Activated CD8-positive, alpha-beta T cell treated with anti-CD3 and anti-CD28 coated beads for 36 hours (primary cell): ENCODE measurements around the gene TRAPPC3. TPM values are rescaled to one million over a fixed set of nuclear protein-coding genes. Genes with fewer than 3 reads are reported as not detected.

Experiments
- ATAC-seq: fragments of 200-7000 bp; cut with Tn5 transposase; one replicate; pipeline ENCODE4 v1.10.0; 2021; ENCODE audit warnings: mild to moderate bottlenecking, moderate library complexity
- CTCF ChIA-PET: fragments of 350-600 bp; sonication (Branson Sonifier 250); formaldehyde crosslinking; loops from one replicate; lab custom pipeline; 2021; ENCODE audit warnings: antibody characterized with exemption; lab: Charles Lee
- POLR2A ChIA-PET: fragments of 350-600 bp; sonication (Branson Sonifier 250); formaldehyde crosslinking; loops from one replicate; lab custom pipeline; 2021; ENCODE audit warnings: antibody characterized with exemption; lab: Charles Lee
- DNase-seq: peaks from one replicate; pipeline ENCODE4 v3.0.0-alpha.2; 2020
- H3K27ac Mint-ChIP-seq: one replicate; pipeline ENCODE4 v1.8.0; 2021; ENCODE audit warnings: mild to moderate bottlenecking, mixed read lengths
- H3K27me3 Mint-ChIP-seq: one replicate; pipeline ENCODE4 v1.8.0; 2021; ENCODE audit warnings: mixed read lengths
- H3K36me3 Mint-ChIP-seq: one replicate; pipeline ENCODE4 v1.8.0; 2021; ENCODE audit warnings: low read depth, mixed read lengths
- H3K4me1 Mint-ChIP-seq: one replicate; pipeline ENCODE4 v1.8.0; 2021; ENCODE audit warnings: low read depth, mixed read lengths
- H3K4me3 Mint-ChIP-seq: one replicate; pipeline ENCODE4 v1.8.0; 2021; ENCODE audit warnings: mild to moderate bottlenecking, moderate library complexity, mixed read lengths
- H3K9me3 Mint-ChIP-seq: one replicate; pipeline ENCODE4 v1.8.0; 2021; ENCODE audit warnings: mixed read lengths
- intact Hi-C: fragments of 100-400 bp; cut with micrococcal nuclease; formaldehyde crosslinking; loops from one replicate; pipeline ENCODE4 v1.10.0; 2022
- total RNA-seq, 2 experiments: library from RNA; stranded (reverse); gene quantifications; one replicate each; pipeline ENCODE4 v1.2.3, GENCODE V29; 2021
- TF ChIP-seq, protein P1 (sequence below): fragments of 200-600 bp; IDR thresholded peaks from one replicate; pipeline ENCODE4 v1.8.0; 2022; ENCODE audit warnings: antibody characterized with exemption, mild to moderate bottlenecking

TRAPPC3 gene
- total RNA-seq, 2 experiments from 2014 or later, result 47.9 to 48.4 TPM

DNA sequence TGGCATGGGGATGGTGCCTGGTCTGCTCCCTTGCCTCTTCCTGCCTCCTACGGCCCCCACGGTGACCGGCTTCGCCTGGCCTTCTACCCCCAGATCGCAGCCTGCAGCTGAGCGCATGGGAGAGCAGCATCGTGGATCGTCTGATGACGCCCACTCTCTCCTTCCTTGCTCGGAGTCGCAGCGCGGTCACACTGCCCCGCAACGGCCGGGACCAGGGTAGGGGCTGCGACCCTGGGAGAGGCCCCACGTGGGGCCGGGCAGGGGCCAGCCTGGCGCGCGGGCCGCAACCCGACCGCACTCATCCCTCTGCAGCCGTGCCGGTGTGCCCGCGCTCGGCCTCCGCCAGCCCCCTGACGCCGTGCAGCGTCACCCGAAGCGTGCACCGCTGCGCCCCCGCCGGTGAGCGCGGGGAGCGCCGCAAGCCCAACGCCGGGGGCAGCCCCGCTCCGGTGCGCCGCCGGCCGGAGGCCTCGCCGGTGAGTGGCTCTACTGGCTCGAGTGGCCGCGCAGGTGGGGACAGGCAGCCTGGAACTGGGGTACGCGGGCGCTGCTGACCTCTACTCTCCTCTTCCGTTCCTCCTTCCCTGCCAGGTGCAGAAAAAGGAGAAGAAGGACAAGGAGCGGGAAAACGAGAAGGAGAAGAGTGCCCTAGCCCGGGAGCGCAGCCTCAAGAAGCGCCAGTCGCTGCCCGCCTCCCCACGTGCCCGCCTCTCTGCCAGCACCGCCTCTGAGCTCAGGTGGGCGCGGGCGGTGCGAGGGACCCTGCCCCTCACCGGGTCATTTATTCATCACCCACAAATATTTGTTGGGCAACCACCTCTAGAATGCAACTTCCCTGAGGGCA, 27.0 kb upstream of the TRAPPC3 start:
- CTCF ChIA-PET, result interaction anchor here (1.4 to 1.7 kb wide), 2 partner anchors 8 to 13 kb away, joined by 4 read pairs; no protein-coding TSS in a partner anchor

DNA sequence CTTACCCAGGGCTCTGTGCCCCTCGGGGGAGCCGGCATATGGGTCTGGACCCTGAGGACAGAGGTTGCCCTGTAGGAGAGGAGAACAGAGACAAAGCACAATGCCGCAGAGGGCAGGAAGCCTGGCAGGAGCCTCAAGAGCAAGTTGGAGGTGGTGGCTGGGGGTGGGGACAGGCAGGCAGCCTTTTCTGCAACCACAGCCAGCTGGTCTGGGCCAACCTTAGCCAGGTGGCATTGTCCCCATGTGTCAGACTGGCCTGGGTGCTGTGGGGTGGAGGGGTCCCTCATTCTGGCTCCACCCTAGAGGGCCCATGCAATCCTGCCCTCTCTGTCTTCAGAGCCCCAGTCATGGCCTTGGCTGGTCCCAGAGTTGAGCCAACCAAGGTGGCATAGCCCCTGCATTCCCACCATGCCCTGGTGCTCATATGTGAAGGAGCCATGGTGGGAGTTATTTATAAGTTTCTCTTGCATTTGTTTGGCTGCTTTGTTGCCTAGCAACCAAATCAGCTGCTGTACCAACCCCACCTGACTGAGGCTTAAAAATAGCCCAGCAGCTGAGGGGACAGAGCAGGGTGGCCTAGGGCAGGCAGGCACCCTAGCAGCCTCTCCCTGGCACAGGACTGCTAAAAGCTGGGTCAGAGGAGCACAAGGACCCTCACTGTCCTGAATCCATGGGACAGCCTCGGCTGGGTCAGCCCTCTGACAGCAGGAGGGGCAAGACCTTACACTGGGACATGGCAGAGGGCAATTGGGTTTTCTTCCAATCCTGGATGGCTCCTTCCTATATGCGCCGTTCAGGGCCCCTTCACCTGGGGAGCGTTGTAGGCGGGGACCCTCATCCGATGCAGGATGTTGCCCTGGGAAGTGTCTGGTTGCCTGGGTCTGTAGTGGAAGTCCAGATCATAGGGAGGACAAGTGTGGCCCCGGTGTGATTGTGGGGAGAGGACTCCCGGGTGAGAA, 26.1 kb upstream of the TRAPPC3 start:
- Mint-ChIP-seq H3K4me1 (peaks cover 3% of the 10 kb centered on the region), H3K4me3 (no peak overlapping the region), H3K9me3 (no peaks in the 10 kb centered on the region), H3K27me3 (no peaks in the 10 kb centered on the region), H3K36me3 (peaks cover 45% of the 10 kb centered on the region), H3K27ac (peak overlapping the region; percentile 11)
- DNase-seq (no peak), ATAC-seq (no peak)
- ChIA-PET CTCF (interaction anchor here (1.7 kb wide), 1 partner anchor 9 kb away, joined by 4 read pairs; no protein-coding TSS in a partner anchor), POLR2A (interaction anchor here (2.6 kb wide), 1 partner anchor 26 kb away, joined by 6 read pairs; the partner anchor contains the start of gene TRAPPC3)
- intact Hi-C loops, result no loop called here
- TF ChIP-seq, protein P1, sequence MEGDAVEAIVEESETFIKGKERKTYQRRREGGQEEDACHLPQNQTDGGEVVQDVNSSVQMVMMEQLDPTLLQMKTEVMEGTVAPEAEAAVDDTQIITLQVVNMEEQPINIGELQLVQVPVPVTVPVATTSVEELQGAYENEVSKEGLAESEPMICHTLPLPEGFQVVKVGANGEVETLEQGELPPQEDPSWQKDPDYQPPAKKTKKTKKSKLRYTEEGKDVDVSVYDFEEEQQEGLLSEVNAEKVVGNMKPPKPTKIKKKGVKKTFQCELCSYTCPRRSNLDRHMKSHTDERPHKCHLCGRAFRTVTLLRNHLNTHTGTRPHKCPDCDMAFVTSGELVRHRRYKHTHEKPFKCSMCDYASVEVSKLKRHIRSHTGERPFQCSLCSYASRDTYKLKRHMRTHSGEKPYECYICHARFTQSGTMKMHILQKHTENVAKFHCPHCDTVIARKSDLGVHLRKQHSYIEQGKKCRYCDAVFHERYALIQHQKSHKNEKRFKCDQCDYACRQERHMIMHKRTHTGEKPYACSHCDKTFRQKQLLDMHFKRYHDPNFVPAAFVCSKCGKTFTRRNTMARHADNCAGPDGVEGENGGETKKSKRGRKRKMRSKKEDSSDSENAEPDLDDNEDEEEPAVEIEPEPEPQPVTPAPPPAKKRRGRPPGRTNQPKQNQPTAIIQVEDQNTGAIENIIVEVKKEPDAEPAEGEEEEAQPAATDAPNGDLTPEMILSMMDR, result no peak

More for the DNA sequence above, 27.0 kb upstream of the TRAPPC3 start:
- H3K36me3 Mint-ChIP-seq, result peaks cover 47% of the 10 kb centered on the region
- no peak for ATAC-seq
- H3K27me3 Mint-ChIP-seq, result no peaks in the 10 kb centered on the region
- H3K27ac Mint-ChIP-seq, result no peak overlapping the region
- TF ChIP-seq, protein P1, result no peak
- H3K4me3 Mint-ChIP-seq, result no peak overlapping the region
- POLR2A ChIA-PET, result interaction anchor here (2.6 kb wide), 1 partner anchor 27 kb away, joined by 6 read pairs; the partner anchor contains the start of gene TRAPPC3
- H3K9me3 Mint-ChIP-seq, result no peaks in the 10 kb centered on the region
- no peak for DNase-seq
- intact Hi-C loops, result no loop called here
- peaks cover 3% of the 10 kb centered on the region for H3K4me1 Mint-ChIP-seq

DNA sequence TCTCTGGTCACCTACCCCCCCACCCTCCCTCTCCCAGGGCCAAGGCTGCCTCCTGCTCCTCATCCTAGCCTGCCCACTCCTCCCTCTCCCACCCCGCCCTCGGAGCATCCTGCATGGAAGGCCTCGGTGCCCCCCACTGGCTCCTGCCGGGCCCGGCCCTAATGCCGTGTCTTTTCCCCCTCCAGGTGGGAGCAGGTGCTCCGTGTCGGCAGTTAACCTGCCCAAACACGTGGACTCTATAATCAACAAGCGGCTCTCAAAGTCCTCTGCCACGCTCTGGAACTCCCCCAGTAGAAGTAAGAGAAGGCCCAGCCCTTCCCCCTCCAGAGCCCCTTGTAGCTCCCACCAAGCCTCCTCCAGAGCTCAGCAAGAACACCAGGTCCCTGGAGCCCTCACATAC, 25.4 kb upstream of the TRAPPC3 start:
- no peaks in the 10 kb centered on the region for H3K27me3 Mint-ChIP-seq

DNA sequence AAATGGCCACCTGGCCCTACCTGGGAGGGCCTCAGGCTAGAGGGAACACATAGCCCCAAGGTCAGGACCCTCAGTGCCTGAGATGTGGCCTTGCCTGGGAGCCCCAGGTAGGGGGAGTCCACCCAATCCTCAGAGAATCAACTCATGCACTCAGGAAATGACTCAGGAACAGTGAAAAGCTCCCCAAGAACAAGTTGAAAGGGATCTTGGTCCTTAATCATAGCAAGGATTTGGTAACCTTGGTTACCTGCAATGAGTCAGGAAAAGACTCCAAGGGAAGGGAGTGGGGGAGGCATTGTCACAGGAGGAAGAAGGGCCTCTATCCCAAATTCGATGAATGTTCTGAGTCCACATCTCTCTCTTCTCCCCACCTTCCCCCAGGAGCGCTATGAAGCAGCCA, 23.7 kb upstream of the TRAPPC3 start:
- POLR2A ChIA-PET, result interaction anchor here (0.6 to 2.8 kb wide), 5 partner anchors 10 to 23 kb away, joined by 3 to 13 read pairs (median 4); partner anchors contain the start of gene TRAPPC3
- no peak overlapping the region for H3K4me3 Mint-ChIP-seq
- CTCF ChIA-PET, result interaction anchor here (1.0 to 1.2 kb wide), 2 partner anchors 15 to 38 kb away, joined by 3 to 7 read pairs; no protein-coding TSS in a partner anchor
- no peaks in the 10 kb centered on the region for H3K9me3 Mint-ChIP-seq
- intact Hi-C loops, result no loop called here
- DNase-seq (no peak), ATAC-seq (no peak)
- H3K4me1 Mint-ChIP-seq, result peaks cover 8% of the 10 kb centered on the region
- H3K36me3 Mint-ChIP-seq, result peaks cover 37% of the 10 kb centered on the region
- H3K27ac Mint-ChIP-seq, result no peak overlapping the region
- H3K27me3 Mint-ChIP-seq, result no peaks in the 10 kb centered on the region
- TF ChIP-seq, protein P1, result no peak

More for the DNA sequence above, 25.4 kb upstream of the TRAPPC3 start:
- Mint-ChIP-seq H3K27ac (no peak overlapping the region), H3K4me1 (peaks cover 3% of the 10 kb centered on the region), H3K4me3 (no peak overlapping the region), H3K36me3 (peaks cover 38% of the 10 kb centered on the region), H3K9me3 (no peaks in the 10 kb centered on the region)
- ChIA-PET CTCF (interaction anchor here (1.7 kb wide), 1 partner anchor 9 kb away, joined by 4 read pairs; no protein-coding TSS in a partner anchor), POLR2A (interaction anchor here (1.7 to 2.6 kb wide), 2 partner anchors 25 kb away, joined by 4 to 6 read pairs; partner anchors contain the start of gene TRAPPC3)
- intact Hi-C loops, result no loop called here
- TF ChIP-seq, protein P1, result no peak
- no peak for DNase-seq
- ATAC-seq, result no peak
